Progenitor cell of endocrine pancreas (in vitro differentiated cells): ENCODE measurements around the gene GXYLT2. TPM values are rescaled to one million over a fixed set of nuclear protein-coding genes. Genes with fewer than 3 reads are reported as not detected.

Experiments
- DNase-seq: peaks from one replicate; pipeline ENCODE4 v3.0.0; 2021; ENCODE audit warnings: low spot score; ENCODE audit not compliant: unreplicated experiment
- H3K27ac Mint-ChIP-seq: 2 replicates; pipeline ENCODE4 v1.8.0; 2021; ENCODE audit warnings: mild to moderate bottlenecking, moderate library complexity, mixed read lengths
- H3K27me3 Mint-ChIP-seq: 2 replicates; pipeline ENCODE4 v1.8.0; 2021; ENCODE audit warnings: mixed read lengths
- H3K36me3 Mint-ChIP-seq: 2 replicates; pipeline ENCODE4 v1.8.0; 2022; ENCODE audit warnings: mixed read lengths; ENCODE audit not compliant: insufficient read depth
- H3K4me1 Mint-ChIP-seq: 2 replicates; pipeline ENCODE4 v1.8.0; 2021; ENCODE audit warnings: low read depth, mixed read lengths
- H3K4me3 Mint-ChIP-seq: 2 replicates; pipeline ENCODE4 v1.8.0; 2021; ENCODE audit warnings: low read depth, mild to moderate bottlenecking, moderate library complexity, mixed read lengths
- H3K9me3 Mint-ChIP-seq: 2 replicates; pipeline ENCODE4 v1.8.0; 2021; ENCODE audit warnings: low read depth, mixed read lengths
- total RNA-seq: library from RNA; stranded (reverse); gene quantifications from 2 replicates; pipeline ENCODE4 v1.2.1, GENCODE V29; 2021
- TF ChIP-seq, protein P1 (sequence below): fragments of 200-600 bp; sonication (generic); IDR thresholded peaks from one replicate; pipeline ENCODE4 v1.5.0; 2021; ENCODE audit warnings: antibody characterized with exemption, mild to moderate bottlenecking; ENCODE audit not compliant: unreplicated experiment

Gene GXYLT2
- total RNA-seq, 1 donor from 2014 or later: 6.0 TPM

DNA sequence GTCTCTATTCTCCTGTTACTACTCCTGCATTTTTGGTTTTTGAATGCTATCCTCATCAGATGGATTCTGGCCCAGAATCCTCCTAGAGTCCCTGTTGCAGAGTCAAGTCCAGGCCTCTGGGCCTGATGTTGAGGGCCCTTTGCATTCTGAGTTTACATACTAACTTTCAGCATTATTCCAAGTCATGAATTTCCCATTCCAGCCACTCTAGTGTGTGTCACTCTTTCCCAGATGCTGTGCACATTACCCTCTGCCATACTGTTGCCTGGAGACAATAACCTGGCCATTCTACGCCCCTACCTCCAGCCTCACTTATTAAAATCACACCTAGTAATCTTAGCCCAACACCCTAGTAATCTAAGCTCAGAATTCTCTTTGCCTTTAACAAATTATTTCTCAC, 53.4 kb downstream of the GXYLT2 start:
- no peaks in the 10 kb centered on the region for H3K9me3 Mint-ChIP-seq
- no peak for DNase-seq
- no peaks in the 10 kb centered on the region for H3K27me3 Mint-ChIP-seq
- peaks cover 10% of the 10 kb centered on the region for H3K4me1 Mint-ChIP-seq
- no peaks in the 10 kb centered on the region for H3K36me3 Mint-ChIP-seq
- H3K27ac Mint-ChIP-seq: no peak overlapping the region
- H3K4me3 Mint-ChIP-seq: no peak overlapping the region
- TF ChIP-seq, protein P1, sequence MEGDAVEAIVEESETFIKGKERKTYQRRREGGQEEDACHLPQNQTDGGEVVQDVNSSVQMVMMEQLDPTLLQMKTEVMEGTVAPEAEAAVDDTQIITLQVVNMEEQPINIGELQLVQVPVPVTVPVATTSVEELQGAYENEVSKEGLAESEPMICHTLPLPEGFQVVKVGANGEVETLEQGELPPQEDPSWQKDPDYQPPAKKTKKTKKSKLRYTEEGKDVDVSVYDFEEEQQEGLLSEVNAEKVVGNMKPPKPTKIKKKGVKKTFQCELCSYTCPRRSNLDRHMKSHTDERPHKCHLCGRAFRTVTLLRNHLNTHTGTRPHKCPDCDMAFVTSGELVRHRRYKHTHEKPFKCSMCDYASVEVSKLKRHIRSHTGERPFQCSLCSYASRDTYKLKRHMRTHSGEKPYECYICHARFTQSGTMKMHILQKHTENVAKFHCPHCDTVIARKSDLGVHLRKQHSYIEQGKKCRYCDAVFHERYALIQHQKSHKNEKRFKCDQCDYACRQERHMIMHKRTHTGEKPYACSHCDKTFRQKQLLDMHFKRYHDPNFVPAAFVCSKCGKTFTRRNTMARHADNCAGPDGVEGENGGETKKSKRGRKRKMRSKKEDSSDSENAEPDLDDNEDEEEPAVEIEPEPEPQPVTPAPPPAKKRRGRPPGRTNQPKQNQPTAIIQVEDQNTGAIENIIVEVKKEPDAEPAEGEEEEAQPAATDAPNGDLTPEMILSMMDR: no peak

GRCh38 chr3:72942427-72942826, 54.6 kb downstream of the GXYLT2 start:
- Mint-ChIP-seq H3K9me3 (no peaks in the 10 kb centered on the region), H3K4me1 (peaks cover 10% of the 10 kb centered on the region), H3K4me3 (no peak overlapping the region), H3K27me3 (no peaks in the 10 kb centered on the region), H3K36me3 (no peaks in the 10 kb centered on the region), H3K27ac (no peak overlapping the region)
- DNase-seq: no peak
- TF ChIP-seq, protein P1: no peak

DNA sequence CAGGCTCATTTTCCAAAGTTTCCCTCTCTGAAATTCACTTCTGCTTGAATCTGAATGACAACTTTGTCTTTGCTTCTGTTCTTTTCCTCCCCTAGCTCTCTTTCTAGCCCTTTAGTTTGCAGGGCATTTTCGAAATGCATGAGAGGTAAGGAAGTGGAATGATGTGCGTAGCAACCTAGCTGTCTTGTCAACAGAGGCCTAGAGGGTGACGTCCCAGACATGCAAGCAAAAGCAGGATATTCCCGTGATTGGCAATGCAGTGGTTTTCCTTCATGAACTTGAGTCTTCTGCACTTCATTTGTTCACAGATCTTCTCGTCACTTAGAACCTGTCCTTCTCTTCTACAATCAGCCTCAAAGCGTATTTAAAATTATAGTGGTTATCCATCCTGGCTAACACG, 56.9 kb downstream of the GXYLT2 start:
- Mint-ChIP-seq H3K36me3 (no peaks in the 10 kb centered on the region), H3K27me3 (no peaks in the 10 kb centered on the region), H3K9me3 (no peaks in the 10 kb centered on the region), H3K27ac (no peak overlapping the region), H3K4me1 (peaks cover 10% of the 10 kb centered on the region), H3K4me3 (no peak overlapping the region)
- TF ChIP-seq, protein P1: no peak
- no peak for DNase-seq

DNA sequence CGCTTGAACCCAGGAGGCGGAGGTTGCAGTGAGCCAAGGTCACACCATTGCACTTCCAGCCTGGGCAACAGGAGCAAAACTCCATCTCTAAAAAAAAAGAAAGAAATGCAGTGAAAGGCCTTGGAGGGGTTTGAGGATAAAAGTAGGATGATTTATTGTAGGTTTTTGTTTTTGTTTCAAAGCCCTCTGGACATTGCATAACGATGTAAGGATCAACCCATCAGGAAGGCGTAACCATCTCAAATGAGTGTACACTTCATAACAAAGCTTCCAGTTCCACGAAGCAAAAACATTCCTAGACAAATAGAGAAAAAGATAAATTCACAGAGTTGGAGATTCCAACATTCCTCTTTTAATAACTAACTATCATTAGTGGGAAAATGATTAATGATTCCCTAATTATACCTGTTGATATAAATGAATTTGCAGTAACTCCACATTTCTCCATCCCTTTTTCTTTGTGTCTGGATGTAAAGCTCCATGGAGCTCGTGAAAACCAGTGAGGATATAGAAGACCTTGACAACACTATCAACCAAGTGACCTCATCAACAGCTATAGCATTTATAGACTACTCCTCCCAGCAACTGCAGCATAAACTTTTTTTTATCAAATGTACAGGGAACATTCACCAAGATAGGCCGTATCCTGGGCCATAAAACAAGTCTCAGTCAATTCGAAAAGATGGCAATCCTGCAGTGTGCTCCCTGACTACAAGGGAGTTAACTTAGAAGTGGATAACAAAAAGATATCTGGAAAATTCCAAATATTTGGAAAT, 60.1 kb downstream of the GXYLT2 start:
- H3K36me3 Mint-ChIP-seq: no peaks in the 10 kb centered on the region
- H3K4me1 Mint-ChIP-seq: peaks cover 3% of the 10 kb centered on the region
- TF ChIP-seq, protein P1: no peak
- H3K27me3 Mint-ChIP-seq: no peaks in the 10 kb centered on the region
- no peak overlapping the region for H3K27ac Mint-ChIP-seq
- DNase-seq: no peak
- H3K4me3 Mint-ChIP-seq: no peak overlapping the region
- H3K9me3 Mint-ChIP-seq: no peaks in the 10 kb centered on the region

DNA sequence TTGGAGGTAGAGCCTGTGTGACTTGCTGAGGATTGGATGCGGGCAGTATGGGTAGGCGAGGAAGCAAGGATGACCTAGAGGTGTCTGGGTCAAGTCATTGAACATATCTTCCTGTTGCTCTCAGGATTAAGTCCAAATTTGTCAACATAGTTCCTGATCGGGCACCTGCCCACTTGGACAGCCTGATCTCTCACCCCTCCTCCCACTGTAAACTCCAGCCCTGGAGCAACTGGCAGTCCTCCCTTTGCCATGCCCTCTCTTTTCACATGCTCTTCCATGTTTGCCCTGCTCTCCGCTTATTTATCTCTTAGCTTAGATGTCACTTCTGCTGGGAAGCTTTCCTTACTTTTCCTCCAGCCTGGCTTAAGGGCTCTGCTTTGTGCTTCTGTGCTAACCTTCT, 61.2 kb downstream of the GXYLT2 start:
- H3K4me3 Mint-ChIP-seq: no peak overlapping the region
- no peak overlapping the region for H3K27ac Mint-ChIP-seq
- H3K27me3 Mint-ChIP-seq: no peaks in the 10 kb centered on the region
- TF ChIP-seq, protein P1: no peak
- H3K4me1 Mint-ChIP-seq: peaks cover 3% of the 10 kb centered on the region
- DNase-seq: no peak
- H3K36me3 Mint-ChIP-seq: no peaks in the 10 kb centered on the region
- no peaks in the 10 kb centered on the region for H3K9me3 Mint-ChIP-seq
